HCT116 (cell line): Measurements from ENCODE around the gene PLCB4. TPM values are rescaled to one million over a fixed set of nuclear protein-coding genes. Genes with fewer than 3 reads are reported as not detected.

ENCODE experiments used
- ATAC-seq: fragments of 200-7000 bp; cut with Tn5 transposase; 2 replicates; pipeline ENCODE4 v1.9.1; 2020; ENCODE audit warnings: mild to moderate bottlenecking, moderate library complexity
- BruUV-seq: library from RNA; stranded (reverse); fragments of 400-500 nt; replicated peaks from 2 replicates; lab custom pipeline; 2021; lab: Mats Ljungman, UMichigan
- CTCF ChIA-PET: fragments of 300-600 bp; sonication (Branson Sonifier 250); formaldehyde crosslinking; loops from one replicate; lab custom pipeline; 2021; ENCODE audit warnings: antibody characterized with exemption; lab: Charles Lee
- POLR2A ChIA-PET: fragments of 300-600, 350-600 bp; sonication (Branson Sonifier 250); formaldehyde crosslinking; loops from one replicate; lab custom pipeline; 2021; ENCODE audit warnings: antibody characterized with exemption; lab: Charles Lee
- RAD21 ChIA-PET, 2 experiments: fragments of 300-600 bp; sonication (Branson Sonifier 250); formaldehyde crosslinking; loops; one replicate each; lab custom pipeline; 2023; ENCODE audit warnings: low total read pairs in 2 of 2; ENCODE audit not compliant: uncharacterized antibody in 2 of 2, unreplicated experiment in 2 of 2, low non-redundant PET in 1 of 2; lab: Charles Lee
- DNase-seq: peaks from one replicate; pipeline ENCODE4 v3.0.0-alpha.2; 2010; ENCODE audit warnings: low read depth, low spot score
- H2AFZ ChIP-seq: fragments of 200-600 bp; shearing (Covaris generic), sonication (generic); 2 replicates; pipeline ENCODE4 v1.6.1; 2017; ENCODE audit warnings: low read depth, mixed run types, mixed read lengths, antibody characterized with exemption, low read length; ENCODE audit not compliant: poor library complexity, severe bottlenecking
- H3K27ac ChIP-seq: 2 replicates; pipeline ENCODE4 v1.5.1; 2012; ENCODE audit warnings: low read depth, low read length
- H3K27me3 ChIP-seq: fragments of 200-600 bp; sonication (generic); 2 replicates; pipeline ENCODE4 v1.6.1; 2016; ENCODE audit warnings: mixed run types, low read length, mixed read lengths; ENCODE audit not compliant: insufficient read depth
- H3K36me3 ChIP-seq, 2 experiments: fragments of 200-500 bp in 1 of 2; fragments of 200-600 bp in 1 of 2; sonication (Bioruptor generic) in 1 of 2; sonication (generic) in 1 of 2; 2 replicates each; pipeline versions ENCODE4 v1.5.1 to v1.6.1; 2014 to 2016; ENCODE audit warnings: low read length in 2 of 2, inconsistent platforms in 1 of 2, mixed read lengths in 1 of 2, mixed run types in 1 of 2; ENCODE audit not compliant: insufficient read depth in 2 of 2, control insufficient read depth in 1 of 2
- H3K4me1 ChIP-seq, 2 experiments: fragments of 200-600 bp in 1 of 2; sonication (generic) in 1 of 2; 2 replicates each; pipeline versions ENCODE4 v1.5.1 to v1.6.1; 2012 to 2017; ENCODE audit warnings: low read length in 2 of 2, inconsistent platforms in 1 of 2, mild to moderate bottlenecking in 1 of 2, mixed read lengths in 1 of 2, mixed run types in 1 of 2, moderate library complexity in 1 of 2; ENCODE audit not compliant: insufficient read depth in 2 of 2, control insufficient read depth in 1 of 2
- H3K4me2 ChIP-seq: fragments of 200-600 bp; sonication (generic); 2 replicates; pipeline ENCODE4 v1.6.1; 2017; ENCODE audit warnings: mixed run types, low read length, mixed read lengths
- H3K4me3 ChIP-seq, 2 experiments: fragments of 200-600 bp in 1 of 2; sonication (generic) in 1 of 2; replicated peaks in 1 of 2; 2 replicates each; pipeline ENCODE4 v1.5.1; 2011 to 2016; ENCODE audit warnings: low read length in 2 of 2, control low read depth in 1 of 2, low read depth in 1 of 2, mild to moderate bottlenecking in 1 of 2, mixed read lengths in 1 of 2, mixed run types in 1 of 2
- H3K79me2 ChIP-seq: fragments of 200-600 bp; sonication (generic); 2 replicates; pipeline ENCODE4 v1.6.1; 2017; ENCODE audit warnings: mild to moderate bottlenecking, mixed run types, low read length, moderate library complexity, mixed read lengths; ENCODE audit not compliant: insufficient read depth
- H3K9ac ChIP-seq: fragments of 200-600 bp; sonication (generic); 2 replicates; pipeline ENCODE4 v1.6.1; 2016; ENCODE audit warnings: low read length, mixed read lengths
- H3K9me2 ChIP-seq: fragments of 200-600 bp; sonication (generic), shearing (Covaris generic); 2 replicates; pipeline ENCODE4 v1.6.1; 2017; ENCODE audit warnings: mixed run types, mild to moderate bottlenecking, moderate library complexity; ENCODE audit not compliant: insufficient read depth
- H3K9me3 ChIP-seq, 2 experiments: fragments of 200-500 bp in 1 of 2; fragments of 200-600 bp in 1 of 2; sonication (Bioruptor generic) in 1 of 2; sonication (generic) in 1 of 2; 2 replicates each; pipeline ENCODE4 v1.6.1; 2014 to 2017; ENCODE audit warnings: low read length in 2 of 2, mixed read lengths in 2 of 2, inconsistent platforms in 1 of 2, low read depth in 1 of 2, mild to moderate bottlenecking in 1 of 2, mixed run types in 1 of 2, moderate library complexity in 1 of 2; ENCODE audit not compliant: control insufficient read depth in 1 of 2, insufficient read depth in 1 of 2
- H4K20me1 ChIP-seq: fragments of 200-600 bp; sonication (generic), shearing (Covaris generic); 2 replicates; pipeline ENCODE4 v1.6.1; 2017; ENCODE audit warnings: mixed run types, mild to moderate bottlenecking, moderate library complexity; ENCODE audit not compliant: insufficient read depth
- ATF3 ChIP-seq: IDR thresholded peaks from 2 replicates; pipeline ENCODE4 v1.6.1; 2012
- CBX3 ChIP-seq: IDR thresholded peaks from 2 replicates; pipeline ENCODE4 v1.6.1; 2012; ENCODE audit warnings: low read depth
- CEBPB ChIP-seq: IDR thresholded peaks from 2 replicates; pipeline ENCODE4 v1.6.1; 2012; ENCODE audit warnings: low read depth
- CTCF ChIP-seq, 3 experiments: fragments of 200-600 bp in 1 of 3; sonication (generic) in 1 of 3; IDR thresholded peaks in 2 of 3; conservative IDR thresholded peaks in 1 of 3; 2 replicates each; pipeline ENCODE4 v1.5.1; 2012 to 2017; ENCODE audit warnings: low read depth in 2 of 3, low read length in 2 of 3, antibody characterized with exemption in 1 of 3, borderline replicate concordance in 1 of 3, control low read depth in 1 of 3, mild to moderate bottlenecking in 1 of 3, mixed read lengths in 1 of 3, mixed run types in 1 of 3, moderate library complexity in 1 of 3; ENCODE audit not compliant: insufficient read depth in 1 of 3
- EGR1 ChIP-seq: IDR thresholded peaks from 2 replicates; pipeline ENCODE4 v1.6.1; 2012; ENCODE audit warnings: low read depth
- EZH2 ChIP-seq: fragments of 200-600 bp; sonication (generic); IDR thresholded peaks from 2 replicates; pipeline ENCODE4 v1.6.1; 2017; ENCODE audit warnings: antibody characterized with exemption, mixed run types
- FOSL1 ChIP-seq: IDR thresholded peaks from 2 replicates; pipeline ENCODE4 v1.6.1; 2012; ENCODE audit warnings: low read depth
- JUND ChIP-seq: IDR thresholded peaks from 2 replicates; pipeline ENCODE4 v1.6.1; 2012
- MAX ChIP-seq: IDR thresholded peaks from 2 replicates; pipeline ENCODE4 v1.6.1; 2012
- POLR2A ChIP-seq: IDR thresholded peaks from 2 replicates; pipeline ENCODE4 v1.7.0; 2011; ENCODE audit warnings: borderline replicate concordance; ENCODE audit not compliant: insufficient read depth, insufficient read length; ENCODE audit errors: extremely low read depth
- POLR2AphosphoS5 ChIP-seq: IDR thresholded peaks from 2 replicates; pipeline ENCODE4 v1.6.1; 2011; ENCODE audit warnings: mild to moderate bottlenecking, low read depth, low read length, moderate library complexity
- REST ChIP-seq: IDR thresholded peaks from 2 replicates; pipeline ENCODE4 v1.6.1; 2012; ENCODE audit warnings: low read depth
- SIN3A ChIP-seq: IDR thresholded peaks from 2 replicates; pipeline ENCODE4 v1.6.1; 2012; ENCODE audit warnings: low read depth
- SP1 ChIP-seq: IDR thresholded peaks from 2 replicates; pipeline ENCODE4 v1.6.1; 2012; ENCODE audit warnings: low read depth
- SRF ChIP-seq: IDR thresholded peaks from 2 replicates; pipeline ENCODE4 v1.6.1; 2012; ENCODE audit warnings: low read depth
- TCF7L2 ChIP-seq: IDR thresholded peaks from 2 replicates; pipeline ENCODE4 v1.7.0; 2011; ENCODE audit warnings: borderline replicate concordance, inconsistent platforms; ENCODE audit not compliant: insufficient read depth, insufficient read length; ENCODE audit errors: extremely low read depth
- ZFX ChIP-seq: fragments of 450-650 bp; IDR thresholded peaks from 2 replicates; pipeline ENCODE4 v1.6.1; 2017
- ZNF274 ChIP-seq: fragments of 200-500 bp; sonication (Bioruptor generic); IDR thresholded peaks from 2 replicates; pipeline ENCODE4 v1.6.1; 2014; ENCODE audit warnings: mild to moderate bottlenecking, low read depth, low read length, inconsistent platforms
- intact Hi-C: fragments of 100-400 bp; cut with micrococcal nuclease; formaldehyde crosslinking; loops from 2 replicates; pipeline ENCODE4 v1.10.0; 2022
- total RNA-seq: library from RNA; stranded (reverse); gene quantifications from one replicate; pipeline ENCODE4 v1.2.1, GENCODE V29; 2021; ENCODE audit not compliant: unreplicated experiment

Gene PLCB4
- total RNA-seq, 1 experiment from 2014 or later = 2.5 TPM

GRCh38 chr20:9062066-9062465, 6.8 kb upstream of the PLCB4 start:
- Histone ChIP-seq H3K79me2 (no peaks in the 10 kb centered on the region), H3K9me2 (no peaks in the 10 kb centered on the region), H3K4me3 (no peak overlapping the region), H3K4me2 (no peak overlapping the region), H3K27ac (no peak overlapping the region), H3K9me3 (no peaks in the 10 kb centered on the region), H4K20me1 (no peaks in the 10 kb centered on the region), H3K4me1 (peaks cover 7 to 19% of the 10 kb centered on the region in 2 experiments), H3K27me3 (no peaks in the 10 kb centered on the region), H3K36me3 (no peaks in the 10 kb centered on the region), H3K9ac (no peak overlapping the region), H2AFZ (no peak overlapping the region)
- TF ChIP-seq TCF7L2 = no peak
- TF ChIP-seq CEBPB = no peak
- ATAC-seq (no peak), DNase-seq (no peak)
- POLR2A ChIA-PET = no interaction called here
- CTCF ChIA-PET = no interaction called here
- BruUV-seq = no TSS peak
- RAD21 ChIA-PET = no interaction called here
- intact Hi-C loops = no loop called here

- RAD21 ChIA-PET = no interaction called here
- ATAC-seq = no peak
- no peak for DNase-seq
- Histone ChIP-seq H3K4me1 (peaks cover 7 to 21% of the 10 kb centered on the region in 2 experiments; a peak in 3 of 4 replicates), H3K36me3 (no peaks in the 10 kb centered on the region), H3K4me3 (no peak overlapping the region), H3K27ac (no peak overlapping the region), H3K27me3 (no peaks in the 10 kb centered on the region), H3K9ac (no peak overlapping the region), H4K20me1 (no peaks in the 10 kb centered on the region), H3K4me2 (no peak overlapping the region), H3K79me2 (no peaks in the 10 kb centered on the region), H3K9me3 (no peaks in the 10 kb centered on the region), H2AFZ (no peak overlapping the region), H3K9me2 (no peaks in the 10 kb centered on the region)
- CTCF ChIA-PET = no interaction called here
- intact Hi-C loops = no loop called here
- no TSS peak for BruUV-seq
- POLR2A ChIA-PET = interaction anchor here (0.9 kb wide), 1 partner anchor 14 kb away, joined by 3 read pairs; no protein-coding TSS in a partner anchor
- TF ChIP-seq JUND (no peak), ZNF274 (no peak), CEBPB (no peak), POLR2AphosphoS5 (no peak), CTCF (IDR thresholded peaks at IDR 0.05 in 2 of 3, conservative IDR thresholded peaks at IDR 0.05 in 1 of 3; ENCODE audit: borderline replicate concordance in 1 of 3, insufficient read depth in 1 of 3, low read depth in 2 of 3, low read length in 2 of 3) (no peak), CBX3 (no peak), TCF7L2 (no peak), FOSL1 (no peak), SRF (no peak), SIN3A (no peak), EGR1 (no peak), REST (no peak), MAX (no peak), POLR2A (no peak), SP1 (no peak), ATF3 (no peak), ZFX (no peak), EZH2 (no peak)
Measured at GRCh38 chr20:9066191-9066590, 2.7 kb upstream of the PLCB4 start.
